Lung microvascular endothelial cell (primary cell): Measurements from ENCODE around the gene CSAG3. TPM values are rescaled to one million over a fixed set of nuclear protein-coding genes. Genes with fewer than 3 reads are reported as not detected.
"Not testable (repeated sequence)": the region's sequence is repeated elsewhere in the genome, so short reads cannot be mapped to it uniquely, and the experiment has no call there.

Experiments used
- DNase-seq, 2 donors: peaks; one replicate each; pipeline versions ENCODE4 v3.0.0 to v3.0.0-alpha.2; 2010; ENCODE audit warnings: low read depth in 2 of 2
- total RNA-seq: library from RNA; depleted of rRNA; stranded (reverse); fragments of >200 nt; gene quantifications from 2 replicates; pipeline ENCODE4 v1.2.1, GENCODE V29; 2014

CSAG3 gene
- total RNA-seq, result not detected in 2 replicates

- DNase-seq, result not testable (repeated sequence)
These were observed at the start of gene CSAG3 for GRCh38 chrX:152758918-152759317. Gene CSAG3, plus strand, starts transcription at chrX:152759218.

GRCh38 chrX:152713195-152713594, 45.8 kb upstream of the CSAG3 start:
- not testable (repeated sequence) for DNase-seq

- DNase-seq, result not testable (repeated sequence)
These were observed 44.9 kb upstream of the CSAG3 start, which contains the start of gene MAGEA2B for GRCh38 chrX:152713815-152714787. Gene MAGEA2B, plus strand, starts transcription at chrX:152714628. Its CDS starts 2,479 bp downstream, at chrX:152717107.

GRCh38 chrX:152725409-152725808, 33.6 kb upstream of the CSAG3 start:
- no peak for DNase-seq

GRCh38 chrX:152733261-152733975, 25.6 kb upstream of the CSAG3 start, which contains the start of the genes CSAG1 and MAGEA12:
Gene CSAG1, minus strand, starts transcription at chrX:152733721. Its CDS starts 1,261 bp downstream, at chrX:152732460.
Gene MAGEA12, plus strand, starts transcription at chrX:152733757. Its CDS starts 2,405 bp downstream, at chrX:152736162.
- no peak for DNase-seq

- DNase-seq, result not testable (repeated sequence)
These were observed 24.7 kb upstream of the CSAG3 start for GRCh38 chrX:152734143-152734858.

- no peak for DNase-seq
These were observed 23.9 kb upstream of the CSAG3 start for GRCh38 chrX:152735101-152735500.

- no peak for DNase-seq
These were observed 23.0 kb upstream of the CSAG3 start for GRCh38 chrX:152735860-152736511.

GRCh38 chrX:152736528-152736927, 22.5 kb upstream of the CSAG3 start:
- not testable (repeated sequence) for DNase-seq

GRCh38 chrX:152738560-152738959, 20.5 kb upstream of the CSAG3 start:
- DNase-seq, result no peak

GRCh38 chrX:152753686-152754650, 5.0 kb upstream of the CSAG3 start, which contains the start of gene MAGEA2:
Gene MAGEA2, minus strand, starts transcription at chrX:152753842. Its CDS starts 2,479 bp downstream, at chrX:152751363.
- not testable (repeated sequence) for DNase-seq

GRCh38 chrX:152754871-152755270, 4.1 kb upstream of the CSAG3 start:
- DNase-seq, result not testable (repeated sequence)

GRCh38 chrX:152759544-152759943, 526 bp downstream of the CSAG3 start:
- DNase-seq, result not testable (repeated sequence)

GRCh38 chrX:152761582-152761981, 2.6 kb downstream of the CSAG3 start:
- not testable (repeated sequence) for DNase-seq

GRCh38 chrX:152766562-152766961, 7.5 kb downstream of the CSAG3 start:
- not testable (repeated sequence) for DNase-seq

- not testable (repeated sequence) for DNase-seq
These were observed 10.7 kb downstream of the CSAG3 start, which contains the start of gene MAGEA6 for GRCh38 chrX:152769549-152770289. Gene MAGEA6, minus strand, starts transcription at chrX:152769689. Its CDS starts 2,039 bp downstream, at chrX:152767650.

GRCh38 chrX:152787062-152787461, 28.0 kb downstream of the CSAG3 start:
- DNase-seq, result not testable (repeated sequence)

GRCh38 chrX:152798945-152799344, 39.9 kb downstream of the CSAG3 start:
- DNase-seq, result no peak
